Naive thymus-derived CD8-positive, alpha-beta T cell (primary cell): ENCODE data around the gene SLC22A4. TPM values are rescaled to one million over a fixed set of nuclear protein-coding genes. Genes with fewer than 3 reads are reported as not detected.

Experiments used
- ATAC-seq, 2 donors: fragments of 150-1000 bp; cut with Tn5 transposase in 1 of 2; sonication (Bioruptor Pico), chemical (Tn5 transposase) in 1 of 2; 1 replicate in 1 of 2; 2 replicates in 1 of 2; pipeline ENCODE4 v1.10.0; 2021; ENCODE audit warnings: mild to moderate bottlenecking in 2 of 2, moderate library complexity in 2 of 2
- POLR2A ChIA-PET: fragments of 350-600 bp; sonication (Branson Sonifier 250); formaldehyde crosslinking; loops from one replicate; lab custom pipeline; 2021; ENCODE audit warnings: antibody characterized with exemption; lab: Charles Lee
- DNase-seq, 10 donors: peaks; one replicate each; pipeline versions ENCODE4 v3.0.0 to v3.0.0-alpha.2; 2020 to 2022
- H3K27ac Mint-ChIP-seq, 10 donors: one replicate each; pipeline ENCODE4 v1.8.0; 2020 to 2022; ENCODE audit warnings: mild to moderate bottlenecking in 10 of 10, mixed read lengths in 10 of 10, moderate library complexity in 4 of 10, inconsistent platforms in 1 of 10
- H3K27me3 Mint-ChIP-seq, 5 donors: one replicate each; pipeline ENCODE4 v1.8.0; 2021 to 2022; ENCODE audit warnings: mixed read lengths in 5 of 5
- H3K36me3 Mint-ChIP-seq, 3 donors: one replicate each; pipeline ENCODE4 v1.8.0; 2020 to 2022; ENCODE audit warnings: mixed read lengths in 3 of 3, mild to moderate bottlenecking in 2 of 3, inconsistent platforms in 1 of 3
- H3K4me1 Mint-ChIP-seq, 4 donors: one replicate each; pipeline ENCODE4 v1.8.0; 2021 to 2022; ENCODE audit warnings: mixed read lengths in 4 of 4
- H3K4me3 Mint-ChIP-seq, 10 donors: one replicate each; pipeline ENCODE4 v1.8.0; 2020 to 2022; ENCODE audit warnings: mild to moderate bottlenecking in 10 of 10, mixed read lengths in 10 of 10, moderate library complexity in 6 of 10, inconsistent platforms in 1 of 10
- H3K9me3 Mint-ChIP-seq, 9 donors: one replicate each; pipeline ENCODE4 v1.8.0; 2020 to 2022; ENCODE audit warnings: mixed read lengths in 9 of 9, mild to moderate bottlenecking in 3 of 9, inconsistent platforms in 1 of 9, moderate library complexity in 1 of 9
- polyA plus RNA-seq, 3 donors: library from polyadenylated mRNA; unstranded; fragments of 300-500 nt; fragmentation: Illumina TruSeq; gene quantifications; one replicate each; pipeline ENCODE4 v1.2.3, GENCODE V29; 2021
- total RNA-seq, 8 experiments: library from RNA in 2 of 8; stranded (reverse) in 2 of 8; gene quantifications; one replicate each; pipeline ENCODE4 v1.2.3 and lab custom pipeline; 2021 to 2026

The SLC22A4 gene
- total and polyA plus RNA-seq, 5 experiments from 2014 or later = not detected

DNA sequence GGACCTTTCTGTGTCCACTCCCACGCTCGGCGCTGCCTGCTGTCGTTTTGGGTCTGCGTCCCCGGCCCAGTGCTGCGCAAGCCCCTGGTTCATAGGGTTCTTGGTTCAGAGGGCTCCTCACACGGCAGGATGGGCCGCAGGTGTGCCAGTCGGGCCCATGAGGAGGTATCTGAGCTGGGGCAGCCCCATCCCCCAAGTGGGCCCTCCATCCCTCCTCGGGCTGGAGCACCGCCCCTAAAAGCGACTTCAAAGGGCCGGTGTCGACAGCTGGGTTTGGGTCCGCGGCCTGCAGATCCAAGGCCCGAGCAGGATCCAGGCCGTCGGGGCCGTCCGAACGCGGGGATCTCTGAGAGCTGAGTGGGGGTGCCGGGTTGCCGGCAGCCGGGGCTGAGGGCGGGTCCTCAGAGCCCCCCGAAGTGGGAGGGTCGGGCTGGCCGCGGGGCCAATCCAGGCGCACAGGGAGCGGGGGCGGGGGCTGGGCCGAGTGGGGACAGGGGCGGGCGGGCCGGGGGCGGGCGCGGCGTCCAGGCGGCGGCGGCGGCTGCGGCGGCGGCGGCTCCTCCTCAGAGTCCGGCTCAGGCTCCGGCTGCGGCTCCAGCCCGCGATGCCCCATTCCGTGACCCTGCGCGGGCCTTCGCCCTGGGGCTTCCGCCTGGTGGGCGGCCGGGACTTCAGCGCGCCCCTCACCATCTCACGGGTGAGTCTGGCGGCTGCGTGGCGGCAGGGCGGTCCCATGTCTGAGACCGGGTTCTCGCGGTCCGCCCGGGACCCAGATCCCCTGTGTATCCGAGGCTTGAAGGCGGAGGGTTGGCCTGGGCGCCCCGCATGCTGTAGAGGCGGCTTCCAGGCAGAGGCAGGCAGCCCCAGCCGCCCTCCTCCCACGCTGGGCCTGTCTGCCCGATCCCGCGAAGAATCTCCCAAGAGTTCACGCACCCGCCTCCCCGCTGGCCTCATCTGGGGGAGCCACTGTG, 36.8 kb upstream of the SLC22A4 start, which contains the start of gene PDLIM4:
PDLIM4 (plus strand) TSS at position 566 of the 971 bp plus-strand sequence; CDS start at position 605, 39 bp downstream.
- no peaks in the 10 kb centered on the region for H3K9me3 Mint-ChIP-seq
- POLR2A ChIA-PET = no interaction called here
- ATAC-seq (peak in 1 of 2 donors; percentile 54), DNase-seq (no peak)
- H3K36me3 Mint-ChIP-seq = no peaks in the 10 kb centered on the region
- H3K27me3 Mint-ChIP-seq = peaks cover 6 to 35% (median 18%) of the 10 kb centered on the region in 5 donors
- H3K27ac Mint-ChIP-seq = no peak within 1 kb of the TSS
- peak within 1 kb of the TSS in 8 of 10 donors; percentile 19 to 82 (median 42) for H3K4me3 Mint-ChIP-seq
- peaks cover 12 to 14% (median 13%) of the 10 kb centered on the region in 4 donors for H3K4me1 Mint-ChIP-seq

DNA sequence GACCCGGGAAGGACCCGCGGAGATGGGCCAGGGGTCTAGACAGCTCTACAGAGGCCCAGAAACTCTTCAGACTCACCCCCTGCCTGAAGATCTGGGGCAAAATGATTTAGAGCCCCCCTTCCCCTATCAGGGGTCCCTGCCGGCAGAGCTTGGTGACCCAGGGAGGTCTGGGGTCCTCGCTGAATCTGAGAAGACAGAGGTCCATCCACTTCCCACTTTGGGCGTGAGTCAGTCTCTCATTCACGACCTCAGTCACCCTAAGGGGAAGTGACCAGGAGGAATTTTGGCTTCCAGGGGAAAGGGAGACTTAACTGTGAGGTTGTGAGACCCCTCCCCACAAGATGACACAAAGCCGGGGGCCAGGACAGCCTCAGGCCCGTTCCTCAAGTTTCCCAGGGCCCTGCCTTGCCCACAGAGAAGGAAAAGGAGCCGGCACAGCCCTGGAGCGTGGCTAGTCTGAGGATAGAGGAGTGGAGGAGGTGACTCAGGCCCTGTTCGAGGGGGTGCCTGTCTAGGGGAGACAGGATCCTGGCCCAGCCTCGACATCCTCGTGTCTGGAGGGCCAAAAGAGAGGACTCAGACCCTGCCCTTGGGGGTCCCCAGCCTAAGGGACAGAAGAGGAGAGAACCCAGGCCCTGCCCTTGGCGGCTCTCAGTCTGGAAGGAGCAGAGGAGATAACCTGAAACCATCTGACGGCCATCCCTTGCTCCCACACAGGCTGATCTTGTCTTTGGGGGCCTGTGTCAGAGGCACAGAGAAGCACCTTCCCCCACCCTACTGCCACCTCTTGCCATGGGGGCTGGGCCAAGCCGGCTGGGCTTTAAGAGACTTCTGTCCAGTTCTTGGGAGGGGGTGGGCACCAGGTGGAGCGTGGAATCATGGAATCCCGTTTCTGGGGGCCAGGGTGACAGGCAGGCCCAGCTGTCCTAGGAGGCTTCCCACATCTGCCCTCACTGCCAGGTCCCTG, 35.8 kb upstream of the SLC22A4 start:
- Mint-ChIP-seq H3K4me1 (peaks cover 12 to 14% (median 13%) of the 10 kb centered on the region in 4 donors), H3K27ac (no peak overlapping the region), H3K36me3 (no peaks in the 10 kb centered on the region), H3K4me3 (peak overlapping the region in 3 of 10 donors; percentile 41 to 56 (median 45)), H3K9me3 (no peaks in the 10 kb centered on the region), H3K27me3 (peaks cover 6 to 35% (median 18%) of the 10 kb centered on the region in 5 donors)
- ATAC-seq (no peak), DNase-seq (no peak)
- POLR2A ChIA-PET = no interaction called here

- POLR2A ChIA-PET = no interaction called here
- Mint-ChIP-seq H3K27me3 (peaks cover 6 to 35% (median 18%) of the 10 kb centered on the region in 5 donors), H3K9me3 (no peaks in the 10 kb centered on the region)
Observed at GRCh38 chr5:132259069-132259851, 34.9 kb upstream of the SLC22A4 start.

GRCh38 chr5:132260051-132260450, 34.1 kb upstream of the SLC22A4 start:
- DNase-seq = no peak
- peaks cover 12 to 15% (median 14%) of the 10 kb centered on the region in 4 donors for H3K4me1 Mint-ChIP-seq
- POLR2A ChIA-PET = no interaction called here
- H3K27ac Mint-ChIP-seq = peak overlapping the region in 2 of 10 donors; percentile 27 to 39
- H3K4me3 Mint-ChIP-seq = no peak overlapping the region
- peaks cover 6 to 29% (median 16%) of the 10 kb centered on the region in 5 donors for H3K27me3 Mint-ChIP-seq
- ATAC-seq = no peak
- no peaks in the 10 kb centered on the region for H3K36me3 Mint-ChIP-seq
- H3K9me3 Mint-ChIP-seq = no peaks in the 10 kb centered on the region

More at GRCh38 chr5:132259069-132259851, 34.9 kb upstream of the SLC22A4 start:
- no peak for ATAC-seq
- Mint-ChIP-seq H3K4me1 (peaks cover 12 to 14% (median 13%) of the 10 kb centered on the region in 4 donors), H3K4me3 (peak overlapping the region in 2 of 10 donors; percentile 14 to 16), H3K27ac (peak overlapping the region in 1 of 10 donors; percentile 34), H3K36me3 (no peaks in the 10 kb centered on the region)
- no peak for DNase-seq

DNA sequence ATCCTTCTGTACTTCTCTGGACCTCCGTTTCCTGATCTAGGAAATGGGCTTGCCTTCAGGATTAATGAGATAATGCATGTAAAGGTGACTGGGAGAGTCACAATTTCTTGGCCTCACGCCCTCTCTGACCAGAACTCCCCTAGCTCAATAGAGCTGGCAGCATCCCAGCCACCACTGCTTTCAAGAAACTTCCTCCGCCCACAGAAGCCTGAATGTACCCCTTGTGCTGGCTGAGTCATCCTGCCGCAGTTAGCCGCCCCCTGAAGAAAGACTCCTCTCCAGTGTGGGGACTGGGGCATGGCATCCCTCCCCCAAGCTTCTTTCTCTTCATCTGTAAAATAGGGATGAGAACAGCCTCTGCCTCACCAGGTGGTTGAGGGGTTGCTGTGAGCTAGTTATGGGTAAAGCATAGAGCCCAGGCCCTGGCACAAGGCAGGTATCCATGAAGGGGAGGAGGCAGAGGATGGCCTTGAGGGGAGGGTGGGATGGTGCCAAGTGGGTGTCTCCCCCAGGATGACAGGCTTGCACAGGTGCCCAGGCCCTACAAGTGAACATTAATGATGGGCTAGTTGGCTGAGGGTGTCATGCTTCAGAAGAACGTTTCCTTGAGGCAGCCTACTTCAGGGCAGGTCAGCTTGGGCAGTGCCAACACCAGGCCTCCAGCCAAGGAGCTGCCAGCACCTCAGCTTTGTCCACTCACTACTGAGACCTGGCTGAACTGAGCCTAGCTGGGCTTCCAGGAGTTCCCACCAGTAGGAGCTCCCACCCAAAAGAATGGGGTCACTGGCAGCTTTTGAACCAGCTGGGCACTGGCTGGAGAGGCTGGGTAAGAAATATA, 33.3 kb upstream of the SLC22A4 start:
- Mint-ChIP-seq H3K27ac (peak overlapping the region in 1 of 10 donors; percentile 27), H3K27me3 (peaks cover 6 to 20% (median 13%) of the 10 kb centered on the region in 5 donors), H3K9me3 (no peaks in the 10 kb centered on the region), H3K4me3 (peak overlapping the region in 1 of 10 donors; percentile 26), H3K36me3 (no peaks in the 10 kb centered on the region), H3K4me1 (peaks cover 12 to 15% (median 14%) of the 10 kb centered on the region in 4 donors)
- ATAC-seq = peak; percentile 47 to 55
- DNase-seq = no peak
- POLR2A ChIA-PET = no interaction called here

DNA sequence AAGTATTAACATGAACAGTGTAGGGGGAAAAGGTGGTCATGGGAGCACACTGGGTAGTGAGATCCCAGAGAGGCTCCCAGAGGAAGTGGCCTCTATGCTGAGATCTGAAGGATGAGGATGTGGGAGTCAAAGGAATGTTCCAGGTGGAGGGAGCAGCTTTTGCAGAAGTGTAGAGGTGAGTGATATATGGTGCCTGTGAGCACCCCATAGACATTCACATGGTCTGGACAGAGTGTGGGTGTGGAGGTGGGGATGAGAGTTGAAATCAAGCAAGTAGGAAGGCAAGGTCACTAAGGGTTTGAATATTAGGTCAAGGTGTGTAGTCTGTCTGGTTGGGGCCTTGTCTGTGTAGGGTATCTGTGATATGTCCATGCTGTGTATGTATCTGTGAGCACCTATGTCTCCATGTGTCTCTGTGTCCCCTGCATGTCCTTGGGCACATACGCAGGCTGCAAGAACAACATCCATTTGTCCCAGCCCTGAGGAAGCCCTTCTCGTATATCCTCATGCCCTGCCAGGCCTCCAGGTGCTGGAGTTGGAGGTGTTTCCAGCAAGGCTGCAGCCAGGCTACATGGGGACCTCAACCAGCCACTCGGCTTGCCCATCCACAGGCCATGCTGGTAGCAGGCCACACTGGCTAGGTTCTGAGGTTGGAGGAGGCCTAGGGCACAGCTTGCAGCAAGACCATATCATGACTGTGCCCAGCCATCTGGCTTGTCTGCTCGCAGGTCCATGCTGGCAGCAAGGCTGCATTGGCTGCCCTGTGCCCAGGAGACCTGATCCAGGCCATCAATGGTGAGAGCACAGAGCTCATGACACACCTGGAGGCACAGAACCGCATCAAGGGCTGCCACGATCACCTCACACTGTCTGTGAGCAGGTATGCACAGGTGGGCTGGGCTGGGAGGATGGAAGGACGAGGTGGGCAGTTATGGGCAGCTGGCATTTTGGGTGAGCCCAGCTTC, 32.0 kb upstream of the SLC22A4 start:
- no peak overlapping the region for H3K4me3 Mint-ChIP-seq
- no peaks in the 10 kb centered on the region for H3K9me3 Mint-ChIP-seq
- no peak overlapping the region for H3K27ac Mint-ChIP-seq
- POLR2A ChIA-PET = no interaction called here
- ATAC-seq (no peak), DNase-seq (peak in 1 of 10 donors; percentile 13)
- peaks cover 0 to 8% (median 5%) of the 10 kb centered on the region in 5 donors for H3K27me3 Mint-ChIP-seq
- H3K4me1 Mint-ChIP-seq = peaks cover 9 to 12% (median 11%) of the 10 kb centered on the region in 4 donors
- H3K36me3 Mint-ChIP-seq = no peaks in the 10 kb centered on the region

DNA sequence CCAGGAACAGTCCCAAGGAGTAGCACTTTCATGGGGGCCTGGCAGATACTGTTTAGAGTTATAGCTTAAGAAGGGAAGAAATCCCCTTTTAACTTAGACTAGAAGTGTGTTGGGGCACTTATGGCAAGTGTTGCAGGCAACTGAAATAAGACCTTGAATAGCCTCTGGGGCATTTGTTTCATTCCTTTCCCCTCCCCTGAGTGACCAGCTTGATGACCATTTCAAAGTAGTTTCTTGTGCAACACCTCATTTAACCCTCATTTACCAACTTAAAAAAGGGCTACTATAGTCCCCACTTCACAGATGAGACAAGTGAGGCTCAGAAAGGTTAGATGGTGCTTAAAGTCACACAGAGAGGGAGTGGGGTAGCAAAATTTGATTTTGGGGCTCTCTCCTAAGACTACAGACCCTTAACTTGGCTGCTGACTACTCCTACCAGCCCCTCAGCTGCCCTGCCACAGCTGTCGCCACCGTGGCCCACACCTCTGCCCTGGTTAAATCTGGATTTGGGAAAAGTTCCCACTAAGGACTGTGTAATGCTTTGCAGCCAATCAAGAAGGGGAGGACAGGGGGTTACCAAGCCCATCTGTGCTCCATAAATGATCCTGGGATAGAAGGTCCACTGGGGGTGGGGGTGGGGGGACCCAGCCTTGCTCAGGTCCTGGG, 31.2 kb upstream of the SLC22A4 start:
- Mint-ChIP-seq H3K27me3 (peaks cover 0 to 5% (median 4%) of the 10 kb centered on the region in 5 donors), H3K9me3 (no peaks in the 10 kb centered on the region), H3K4me3 (no peak overlapping the region), H3K27ac (no peak overlapping the region), H3K4me1 (peaks cover 8 to 12% (median 11%) of the 10 kb centered on the region in 4 donors), H3K36me3 (no peaks in the 10 kb centered on the region)
- ATAC-seq (no peak), DNase-seq (peak in 1 of 10 donors; percentile 4)
- POLR2A ChIA-PET = no interaction called here

DNA sequence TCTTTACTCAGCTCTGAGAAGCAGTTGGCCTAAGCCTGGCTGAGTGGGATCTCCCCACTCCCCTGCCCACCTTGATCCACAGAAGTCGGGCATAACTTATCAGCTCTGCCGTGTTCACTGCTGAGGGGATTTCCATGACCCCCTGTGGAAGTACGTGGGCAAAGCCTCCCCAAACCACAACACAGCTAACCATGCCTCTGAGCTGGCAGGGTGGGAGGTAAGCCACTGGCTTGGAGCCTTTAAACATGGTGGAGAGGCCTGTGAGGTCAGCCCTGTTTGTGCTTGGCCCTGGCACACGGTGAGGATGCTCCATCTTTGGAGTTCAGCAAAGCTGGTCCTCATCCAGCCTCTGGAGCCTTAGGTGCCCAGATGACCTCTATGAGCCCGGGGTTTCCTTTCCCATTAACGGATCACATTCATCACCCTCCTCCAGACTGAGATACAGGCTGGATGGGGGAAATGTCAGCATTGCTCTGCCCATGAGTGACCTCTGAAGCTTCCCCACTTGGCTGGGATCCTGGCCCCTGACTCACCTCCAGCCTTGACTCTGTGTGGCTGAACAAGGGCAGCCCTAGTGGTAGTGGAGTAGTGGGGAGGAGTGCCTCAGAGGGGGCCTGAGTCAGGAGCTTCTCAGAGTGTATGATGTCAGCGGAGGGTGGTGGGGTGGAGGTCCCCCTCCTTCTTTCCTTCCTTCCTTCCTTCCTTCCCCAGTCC, 30.5 kb upstream of the SLC22A4 start:
- no peaks in the 10 kb centered on the region for H3K36me3 Mint-ChIP-seq
- H3K4me1 Mint-ChIP-seq = peaks cover 8 to 12% (median 11%) of the 10 kb centered on the region in 4 donors
- no peak overlapping the region for H3K27ac Mint-ChIP-seq
- H3K27me3 Mint-ChIP-seq = peaks cover 0 to 4% (median 0%) of the 10 kb centered on the region in 5 donors
- DNase-seq = peak in 1 of 10 donors; percentile 10
- no peaks in the 10 kb centered on the region for H3K9me3 Mint-ChIP-seq
- POLR2A ChIA-PET = interaction anchor here (0.5 kb wide), 1 partner anchor 1593 kb away, joined by 3 read pairs; no protein-coding TSS in a partner anchor
- H3K4me3 Mint-ChIP-seq = no peak overlapping the region
- peak in 1 of 2 donors; percentile 47 for ATAC-seq

GRCh38 chr5:132264546-132265335, 29.5 kb upstream of the SLC22A4 start:
- no peaks in the 10 kb centered on the region for H3K9me3 Mint-ChIP-seq
- peaks cover 8 to 12% (median 11%) of the 10 kb centered on the region in 4 donors for H3K4me1 Mint-ChIP-seq
- H3K27me3 Mint-ChIP-seq = peaks cover 0 to 4% (median 0%) of the 10 kb centered on the region in 5 donors
- H3K27ac Mint-ChIP-seq = peak overlapping the region in 1 of 10 donors; percentile 32
- DNase-seq (no peak), ATAC-seq (no peak)
- no peaks in the 10 kb centered on the region for H3K36me3 Mint-ChIP-seq
- H3K4me3 Mint-ChIP-seq = no peak overlapping the region
- POLR2A ChIA-PET = no interaction called here
